WTC11 (cell line): ENCODE measurements around the gene GATC.

ENCODE experiments used
- CTCF ChIP-seq: fragments of 200-600 bp; IDR thresholded peaks from 2 replicates; pipeline ENCODE4 v1.8.0; 2022; ENCODE audit warnings: antibody characterized with exemption
- JAZF1 ChIP-seq: fragments of 250-450 bp; sonication (Bioruptor Pico); IDR thresholded peaks from 2 replicates; pipeline ENCODE4 v1.9.0; 2021; ENCODE audit warnings: moderate library complexity, mild to moderate bottlenecking, inconsistent platforms
- TCF7 ChIP-seq: sonication (generic); formaldehyde crosslinking; IDR thresholded peaks from 2 replicates; pipeline ENCODE4 v1.8.0; 2022; ENCODE audit warnings: mild to moderate bottlenecking, low read depth, missing genetic modification reagents, moderate library complexity

GRCh38 chr12:120453977-120454376 lies 7.7 kb downstream of the GATC start:
- no peak for TF ChIP-seq TCF7
- no peak; the same call in 1 of the 2 replicates for TF ChIP-seq CTCF
- no peak for TF ChIP-seq JAZF1
